RPMI7951 (cell line): ENCODE data around the gene PMM2. TPM values are rescaled to one million over a fixed set of nuclear protein-coding genes. Genes with fewer than 3 reads are reported as not detected.
"Not testable (repeated sequence)": the region's sequence is repeated elsewhere in the genome, so short reads cannot be mapped to it uniquely, and the experiment has no call there.

Experiments
- DNase-seq: peaks from one replicate; pipeline ENCODE4 v3.0.0-alpha.2; 2012; ENCODE audit warnings: low read depth
- total RNA-seq: library from RNA; depleted of rRNA; stranded (reverse); fragments of >200 nt; shearing (Covaris generic); gene quantifications from 2 replicates; pipeline ENCODE4 v1.2.3, GENCODE V29; 2014

The PMM2 gene
- total RNA-seq, 1 experiment from 2014 or later, result 30.3 TPM

DNA sequence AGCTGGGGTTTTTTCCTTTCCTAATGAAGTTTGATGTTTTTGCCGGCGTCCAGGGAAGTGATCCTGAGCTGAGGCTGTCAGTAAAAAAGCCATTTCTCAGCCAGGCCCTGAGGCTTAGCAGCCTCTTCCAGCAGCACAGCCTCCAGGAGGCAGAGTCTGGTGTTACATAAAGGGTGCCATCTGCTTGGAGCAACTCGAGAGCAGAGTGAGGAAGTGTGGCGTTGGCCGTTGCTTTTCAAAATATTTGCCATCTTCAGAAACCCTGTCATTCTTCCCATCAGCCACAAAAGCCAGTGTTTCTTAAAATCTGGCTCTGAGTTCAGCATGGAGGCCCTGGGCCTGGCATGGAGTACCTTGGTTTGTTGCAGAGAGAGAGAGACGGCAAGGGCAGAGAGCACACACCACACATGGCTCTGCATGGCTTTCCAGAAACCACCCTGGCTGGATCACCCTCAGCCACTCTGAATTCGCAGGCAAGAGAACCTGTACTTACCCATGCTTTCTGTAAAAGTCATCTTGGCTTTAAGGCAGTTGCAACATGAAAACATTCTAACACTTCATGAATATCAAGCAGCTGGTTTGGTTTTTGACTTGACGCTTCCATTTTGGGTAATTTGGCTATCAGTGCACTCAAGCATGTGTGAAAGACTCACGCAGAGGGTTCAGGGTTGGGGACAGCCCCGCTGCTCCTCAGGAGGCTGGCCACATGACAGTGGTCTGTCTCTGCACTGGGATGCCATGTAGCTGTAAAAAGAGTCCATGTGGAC, 21.0 kb downstream of the PMM2 start:
- no peak for DNase-seq

GRCh38 chr16:8819411-8820034, 21.9 kb downstream of the PMM2 start:
- DNase-seq, result no peak

GRCh38 chr16:8822403-8822802, 24.8 kb downstream of the PMM2 start:
- DNase-seq, result no peak

- DNase-seq, result no peak
Observed at GRCh38 chr16:8826278-8826879, 28.7 kb downstream of the PMM2 start.

GRCh38 chr16:8828541-8829165, 31.0 kb downstream of the PMM2 start:
- DNase-seq, result no peak

- DNase-seq, result no peak
Observed at GRCh38 chr16:8831450-8831849, 33.8 kb downstream of the PMM2 start.

DNA sequence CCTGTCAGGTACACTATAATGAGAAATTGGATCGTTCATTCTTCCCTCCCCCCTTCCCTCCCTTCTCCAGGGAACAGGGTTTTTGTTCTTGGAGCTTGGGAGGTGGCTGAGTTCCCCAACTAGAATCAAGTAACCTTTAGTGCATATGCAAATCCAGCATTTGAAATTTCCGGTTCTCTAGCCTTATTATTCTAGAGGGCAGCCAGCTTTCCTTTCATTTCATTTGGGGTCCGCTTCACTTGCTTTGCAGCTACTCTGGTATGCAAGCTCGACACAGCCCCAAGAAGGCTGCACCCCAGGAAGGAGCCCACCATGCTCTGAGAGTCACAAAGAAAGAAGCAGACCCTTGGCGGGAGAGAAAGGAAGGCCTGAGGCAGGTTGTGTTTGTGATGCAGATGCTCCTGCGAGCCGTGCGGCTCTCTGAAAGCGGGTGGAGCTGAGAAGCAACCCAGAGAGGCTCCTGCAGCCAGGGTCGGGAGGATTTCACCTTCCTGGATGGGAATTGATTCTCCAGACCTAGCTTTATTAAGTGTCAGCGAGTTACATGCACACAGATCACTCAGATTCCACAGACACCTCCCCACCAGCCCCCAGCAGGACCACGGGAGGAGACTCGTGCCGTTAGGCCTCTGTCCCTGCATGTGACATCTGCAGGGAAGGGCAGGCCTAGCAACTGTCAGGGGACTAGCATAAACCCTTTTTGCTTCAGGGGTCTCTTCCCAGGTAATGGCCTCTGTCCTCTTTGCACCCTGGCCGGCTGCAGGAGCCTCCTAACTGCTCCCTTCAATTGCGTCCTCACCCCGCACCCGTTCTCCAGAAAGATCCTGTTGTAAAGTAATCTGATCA, 34.5 kb downstream of the PMM2 start:
- DNase-seq, result no peak

DNA sequence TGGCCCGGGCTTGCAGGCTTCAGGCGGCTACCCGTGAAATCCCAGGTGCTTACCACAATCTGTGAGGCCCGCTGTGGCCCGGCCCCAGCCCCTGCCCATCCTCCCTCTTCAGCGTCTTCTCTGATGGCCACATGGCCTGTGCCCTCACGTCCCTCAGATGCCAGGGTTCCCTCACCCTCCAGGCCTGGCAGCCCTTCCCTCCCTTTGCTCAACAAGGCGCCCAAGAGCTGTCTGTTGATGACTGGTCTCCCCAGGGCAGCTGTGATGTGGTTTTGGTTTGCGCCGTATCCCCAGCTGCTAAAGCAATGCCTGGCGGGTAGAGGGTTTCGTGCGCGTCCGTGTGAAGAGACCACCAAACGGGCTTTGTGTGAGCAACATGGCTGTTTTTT, 35.1 kb downstream of the PMM2 start:
- no peak for DNase-seq

DNA sequence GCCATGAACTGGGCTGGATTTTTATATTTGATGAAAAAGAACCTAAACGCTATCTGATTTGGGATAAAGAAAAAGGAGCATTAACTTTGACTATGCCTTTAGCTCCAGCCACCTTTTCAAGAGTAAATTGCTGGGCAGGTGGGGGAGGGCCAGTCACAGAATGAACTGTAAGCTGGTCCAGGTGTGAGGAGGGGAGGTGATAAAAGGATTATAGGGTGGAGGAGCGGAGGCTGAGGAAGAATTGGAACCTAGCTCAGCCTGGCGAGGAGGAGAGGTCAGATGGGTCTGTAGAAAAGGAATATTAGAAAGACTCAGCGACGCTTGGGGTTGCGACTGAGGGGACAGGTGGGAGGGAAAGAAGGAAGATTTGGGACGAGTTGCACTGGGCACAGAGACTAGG, 39.2 kb downstream of the PMM2 start:
- not testable (repeated sequence) for DNase-seq

- DNase-seq, result not testable (repeated sequence)
Observed at GRCh38 chr16:8837594-8837993, 40.0 kb downstream of the PMM2 start.

GRCh38 chr16:8842016-8842415, 44.4 kb downstream of the PMM2 start:
- DNase-seq, result not testable (repeated sequence)

GRCh38 chr16:8843296-8843695, 45.7 kb downstream of the PMM2 start:
- DNase-seq, result not testable (repeated sequence)

- DNase-seq, result no peak
Observed at GRCh38 chr16:8845699-8846298, 48.2 kb downstream of the PMM2 start.

DNA sequence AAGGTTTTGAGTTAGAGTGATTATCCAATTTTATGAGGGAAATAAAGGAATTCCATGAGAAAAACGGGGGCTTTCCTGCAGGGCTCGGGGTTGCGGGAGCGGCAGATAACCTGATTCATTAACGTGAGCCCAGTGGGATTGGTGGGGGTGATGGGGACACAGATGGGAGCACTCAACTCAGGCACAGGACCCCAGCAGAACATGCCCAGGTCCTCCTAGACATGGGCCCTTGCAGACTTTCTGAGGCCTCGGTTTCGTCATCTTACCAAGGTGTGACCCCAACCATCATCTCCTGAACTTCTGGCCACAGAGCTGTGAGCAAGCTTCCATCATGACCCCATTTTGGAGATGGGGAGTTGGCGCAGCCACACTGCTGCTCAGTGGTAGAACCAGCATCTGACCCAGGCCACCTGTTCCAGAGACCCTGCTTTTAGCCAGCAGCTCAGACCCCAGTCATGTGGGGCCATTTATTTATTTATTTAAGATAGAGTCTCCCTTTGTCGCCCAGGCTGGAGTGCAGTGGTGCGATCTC, 48.8 kb downstream of the PMM2 start:
- DNase-seq, result no peak

DNA sequence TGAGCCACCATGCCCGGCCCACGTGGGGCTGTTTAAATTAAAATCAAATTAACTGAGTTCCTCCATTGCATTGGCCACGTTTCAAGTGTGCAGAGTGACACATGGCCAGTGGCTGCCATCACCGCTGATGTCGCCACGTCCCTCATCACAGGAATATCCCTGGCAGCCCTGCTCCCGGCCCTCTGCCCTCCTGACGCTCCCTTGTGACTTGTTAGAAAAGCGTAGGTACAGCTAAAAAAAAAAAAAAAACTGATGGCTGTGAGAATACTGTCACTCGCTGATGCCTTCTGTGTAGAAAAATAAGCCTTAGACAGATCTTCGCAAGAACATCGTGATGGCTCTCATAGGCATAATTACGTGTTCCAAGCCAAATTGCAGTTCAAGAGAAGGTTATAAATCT, 49.5 kb downstream of the PMM2 start:
- no peak for DNase-seq

DNA sequence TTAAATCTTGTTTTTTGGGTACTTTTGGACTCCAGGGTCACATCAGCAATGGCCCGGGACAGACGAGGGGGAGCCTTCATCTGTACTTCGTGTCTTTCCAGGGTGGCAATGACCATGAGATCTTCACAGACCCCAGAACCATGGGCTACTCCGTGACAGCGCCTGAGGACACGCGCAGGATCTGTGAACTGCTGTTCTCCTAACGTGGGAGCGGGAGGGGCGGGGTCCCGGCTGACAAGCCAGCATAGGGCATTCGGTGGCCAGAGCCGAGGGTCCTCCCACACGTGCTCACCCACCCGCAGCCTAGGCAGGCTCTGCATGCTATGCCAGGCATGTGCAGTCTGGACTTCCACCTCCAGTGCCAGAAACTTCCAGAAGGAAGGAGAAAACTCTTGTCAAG, 50.0 kb downstream of the PMM2 start:
- no peak for DNase-seq

GRCh38 chr16:8848231-8848938, 50.7 kb downstream of the PMM2 start:
- DNase-seq, result no peak

DNA sequence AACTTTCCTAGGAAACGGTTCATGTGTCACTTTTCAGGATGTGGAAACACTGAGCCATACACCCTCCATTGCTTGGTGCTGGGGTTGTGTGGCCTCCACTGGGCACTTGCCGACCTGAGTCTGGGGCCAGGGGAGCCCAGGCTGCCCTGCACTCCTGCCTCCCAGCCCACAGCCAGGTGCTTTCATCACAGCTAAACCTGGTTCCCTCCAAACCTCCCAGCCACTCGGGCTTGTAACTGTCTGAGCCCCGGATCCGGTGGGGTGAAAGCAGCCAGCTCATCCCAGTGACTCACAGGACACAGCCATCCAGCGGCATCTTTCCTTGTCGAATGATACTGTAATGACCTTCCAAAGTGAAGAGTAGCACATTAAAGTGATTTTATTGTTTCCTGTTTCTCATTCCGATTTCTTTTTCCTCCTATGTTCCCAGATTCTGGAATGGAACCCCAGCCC, 51.3 kb downstream of the PMM2 start:
- DNase-seq, result peak; percentile 75

- DNase-seq, result no peak
Observed at GRCh38 chr16:8849411-8850011, 51.9 kb downstream of the PMM2 start.
